ENCODE data around the gene ANKS6. TPM values are rescaled to one million over a fixed set of nuclear protein-coding genes. Genes with fewer than 3 reads are reported as not detected.

The ANKS6 gene
- polyA plus RNA-seq, 1 experiment = 13.0 TPM

GRCh38 chr9:98692392-98692791, 104.0 kb downstream of the ANKS6 start:
- TF ChIP-seq CTCF (IDR thresholded peaks at IDR 0.05; ENCODE audit: insufficient read depth, low read depth, low read length) = no peak
- H3K4me3 ChIP-seq (ENCODE audit: low read depth, low read length) = no peak overlapping the region
- ChIA-PET POLR2A (no interaction called here), CTCF (interaction anchor here (1.2 kb wide), 1 partner anchor 24 kb away, joined by 3 read pairs; no protein-coding TSS in a partner anchor)
- no peaks in the 10 kb centered on the region for H3K36me3 ChIP-seq (ENCODE audit: control insufficient read depth, insufficient read depth, low read length)
- DNase-seq (ENCODE audit: low read depth) = no peak
- peaks cover 3% of the 10 kb centered on the region; the same call in 1 of the 2 replicates for H3K27me3 ChIP-seq (ENCODE audit: control insufficient read depth, insufficient read depth, low read length)

DNA sequence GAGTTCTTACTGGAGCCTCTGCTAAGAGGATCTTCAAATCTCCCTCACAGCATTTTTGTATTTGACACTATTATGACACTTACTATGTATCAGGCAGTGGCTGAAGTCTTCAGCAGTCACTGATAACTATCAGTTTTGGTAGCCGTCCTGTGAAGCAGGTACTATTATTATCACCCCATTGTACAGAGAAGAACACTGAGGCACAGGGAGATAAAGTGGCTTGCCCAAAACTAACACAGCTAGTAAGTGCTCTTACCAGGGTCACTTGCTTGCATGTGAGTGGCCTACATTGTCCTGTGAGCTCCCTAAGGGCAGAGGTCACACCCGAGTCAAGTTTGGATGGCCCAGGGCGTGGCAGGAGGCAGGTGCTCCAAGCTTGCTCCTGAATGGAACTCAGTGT, 104.5 kb downstream of the ANKS6 start:
- H3K27me3 ChIP-seq (ENCODE audit: control insufficient read depth, insufficient read depth, low read length) = peaks cover 3% of the 10 kb centered on the region; the same call in 1 of the 2 replicates
- CTCF ChIA-PET = interaction anchor here (1.2 kb wide), 1 partner anchor 24 kb away, joined by 3 read pairs; no protein-coding TSS in a partner anchor

GRCh38 chr9:98690686-98691085, 105.7 kb downstream of the ANKS6 start:
- Histone ChIP-seq H3K36me3 (ENCODE audit: control insufficient read depth, insufficient read depth, low read length) (no peaks in the 10 kb centered on the region), H3K27me3 (ENCODE audit: control insufficient read depth, insufficient read depth, low read length) (0 out of 2 replicates have a peak, but pooled peaks cover 2% of the 10 kb centered on the region), H3K4me3 (ENCODE audit: low read depth, low read length) (no peak overlapping the region)
- DNase-seq (ENCODE audit: low read depth) = no peak
- TF ChIP-seq CTCF (IDR thresholded peaks at IDR 0.05; ENCODE audit: insufficient read depth, low read depth, low read length) = no peak
- POLR2A ChIA-PET = no interaction called here
- CTCF ChIA-PET = no interaction called here

More for the DNA sequence above, 104.5 kb downstream of the ANKS6 start:
- no peak for TF ChIP-seq CTCF (IDR thresholded peaks at IDR 0.05; ENCODE audit: insufficient read depth, low read depth, low read length)
- no peak for DNase-seq (ENCODE audit: low read depth)
- POLR2A ChIA-PET = no interaction called here
- no peak overlapping the region for H3K4me3 ChIP-seq (ENCODE audit: low read depth, low read length)
- no peaks in the 10 kb centered on the region for H3K36me3 ChIP-seq (ENCODE audit: control insufficient read depth, insufficient read depth, low read length)

GRCh38 chr9:98688710-98689495, 107.5 kb downstream of the ANKS6 start:
- POLR2A ChIA-PET = no interaction called here
- DNase-seq (ENCODE audit: low read depth) = no peak
- no peak for TF ChIP-seq CTCF (IDR thresholded peaks at IDR 0.05; ENCODE audit: insufficient read depth, low read depth, low read length)
- Histone ChIP-seq H3K4me3 (ENCODE audit: low read depth, low read length) (no peak overlapping the region), H3K27me3 (ENCODE audit: control insufficient read depth, insufficient read depth, low read length) (0 out of 2 replicates have a peak, but pooled peaks cover 2% of the 10 kb centered on the region), H3K36me3 (ENCODE audit: control insufficient read depth, insufficient read depth, low read length) (no peaks in the 10 kb centered on the region)
- CTCF ChIA-PET = interaction anchor here (0.7 kb wide), 1 partner anchor 22 kb away, joined by 3 read pairs; no protein-coding TSS in a partner anchor

DNA sequence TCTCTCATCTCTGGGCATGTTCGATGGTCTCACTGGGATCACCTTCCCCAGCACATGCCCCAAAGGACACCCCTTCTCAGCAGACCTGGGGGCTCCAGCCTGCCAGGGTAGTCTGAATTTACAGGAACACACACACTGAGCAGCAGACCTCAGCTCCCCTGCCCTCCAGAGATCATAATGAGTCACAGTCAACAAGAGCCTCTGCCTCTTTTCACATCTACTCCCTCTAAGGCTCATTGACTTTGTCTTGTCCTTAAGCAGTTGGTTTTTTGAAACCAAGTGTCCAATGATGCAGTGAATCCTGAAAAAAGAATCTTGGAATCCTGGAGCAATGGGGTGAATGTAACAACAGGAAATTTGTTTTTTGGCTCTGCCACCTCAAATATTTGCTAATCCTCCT, 108.4 kb downstream of the ANKS6 start:
- no peak for DNase-seq (ENCODE audit: low read depth)
- POLR2A ChIA-PET = no interaction called here
- CTCF ChIA-PET = no interaction called here
- no peak for TF ChIP-seq CTCF (IDR thresholded peaks at IDR 0.05; ENCODE audit: insufficient read depth, low read depth, low read length)
- H3K27me3 ChIP-seq (ENCODE audit: control insufficient read depth, insufficient read depth, low read length) = 0 out of 2 replicates have a peak, but pooled peaks cover 2% of the 10 kb centered on the region
- no peaks in the 10 kb centered on the region for H3K36me3 ChIP-seq (ENCODE audit: control insufficient read depth, insufficient read depth, low read length)
- no peak overlapping the region for H3K4me3 ChIP-seq (ENCODE audit: low read depth, low read length)

All from BJ (cell line).